AG10803 (cell line): ENCODE results near the gene ASNS.

Source experiments
- DNase-seq: peaks from one replicate; pipeline ENCODE4 v3.0.0; 2010; ENCODE audit warnings: low read depth
- H3K4me3 ChIP-seq: 2 replicates; pipeline ENCODE4 v1.5.1; 2011; ENCODE audit warnings: mild to moderate bottlenecking, low read length, control low read depth
- CTCF ChIP-seq: conservative IDR thresholded peaks from 2 replicates; pipeline ENCODE4 v1.5.1; 2011; ENCODE audit warnings: mild to moderate bottlenecking, low read length, control low read depth, inconsistent platforms

ASNS gene

GRCh38 chr7:97847791-97848190 lies 24.4 kb downstream of the ASNS start:
- no peak overlapping the region for H3K4me3 ChIP-seq
- no peak for DNase-seq
- no peak for TF ChIP-seq CTCF

GRCh38 chr7:97846945-97847344 lies 25.3 kb downstream of the ASNS start:
- no peak for TF ChIP-seq CTCF
- H3K4me3 ChIP-seq = no peak overlapping the region
- no peak for DNase-seq

GRCh38 chr7:97845622-97846203 lies 26.5 kb downstream of the ASNS start:
- peak; percentile 25 for DNase-seq
- TF ChIP-seq CTCF = peak; percentile 61
- H3K4me3 ChIP-seq = no peak overlapping the region

GRCh38 chr7:97844036-97844435 lies 28.2 kb downstream of the ASNS start:
- DNase-seq = no peak
- TF ChIP-seq CTCF = no peak; the same call in 1 of the 2 replicates
- no peak overlapping the region for H3K4me3 ChIP-seq

GRCh38 chr7:97842772-97843345 lies 29.3 kb downstream of the ASNS start:
- no peak overlapping the region for H3K4me3 ChIP-seq
- no peak for DNase-seq
- no peak for TF ChIP-seq CTCF

- TF ChIP-seq CTCF = no peak
- DNase-seq = no peak
- H3K4me3 ChIP-seq = no peak overlapping the region
Observed at GRCh38 chr7:97842006-97842405, 30.2 kb downstream of the ASNS start.
